DMS153 (cell line): ENCODE data around the gene AWAT2.

ENCODE experiments used
- DNase-seq: peaks from one replicate; lab custom pipeline; 2025; lab: John Stamatoyannopoulos, UW

AWAT2 gene, protein sequence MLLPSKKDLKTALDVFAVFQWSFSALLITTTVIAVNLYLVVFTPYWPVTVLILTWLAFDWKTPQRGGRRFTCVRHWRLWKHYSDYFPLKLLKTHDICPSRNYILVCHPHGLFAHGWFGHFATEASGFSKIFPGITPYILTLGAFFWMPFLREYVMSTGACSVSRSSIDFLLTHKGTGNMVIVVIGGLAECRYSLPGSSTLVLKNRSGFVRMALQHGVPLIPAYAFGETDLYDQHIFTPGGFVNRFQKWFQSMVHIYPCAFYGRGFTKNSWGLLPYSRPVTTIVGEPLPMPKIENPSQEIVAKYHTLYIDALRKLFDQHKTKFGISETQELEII

DNA sequence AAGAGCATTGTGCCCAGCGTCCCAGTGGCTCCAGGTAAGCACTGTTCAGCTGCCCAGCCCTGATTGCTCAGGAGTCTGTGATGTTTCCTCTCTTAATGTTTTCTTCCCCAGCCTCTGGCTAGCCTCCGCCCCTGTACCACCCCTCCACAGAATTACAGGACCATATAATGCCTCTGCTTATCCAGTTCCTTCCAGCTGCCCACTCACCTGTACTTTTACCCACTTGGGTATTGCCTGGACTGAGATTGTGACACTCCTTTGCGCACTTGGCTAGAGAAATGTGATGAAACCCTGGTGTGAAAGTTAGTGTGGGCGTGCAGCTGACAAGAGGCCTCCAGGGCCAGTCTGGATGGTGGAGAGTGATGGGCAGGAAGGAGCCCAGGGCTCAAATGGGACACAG is at the start of gene AWAT2:
AWAT2 (minus strand) TSS at position 14 of the 400 bp plus-strand sequence; CDS start at position 8, 6 bp downstream.
- no peak for DNase-seq

DNA sequence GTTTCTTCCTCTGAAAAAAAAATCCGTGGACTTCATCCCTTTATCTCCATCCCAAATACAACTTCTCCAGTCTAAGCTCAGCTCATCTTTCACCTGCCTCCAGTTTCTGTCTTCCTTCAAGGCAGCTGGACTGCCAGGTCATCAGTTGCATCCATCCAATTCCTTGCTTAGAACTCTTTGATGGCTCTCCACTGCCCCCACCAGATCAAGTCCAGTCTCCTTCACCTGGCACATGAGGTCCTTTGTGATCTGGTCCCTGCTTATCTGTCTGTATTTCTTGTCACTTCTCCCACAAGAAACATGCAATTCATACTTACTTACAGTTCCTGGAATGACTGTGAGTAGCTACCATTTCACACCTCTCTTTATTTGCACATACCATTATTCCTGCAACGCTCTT is 46.3 kb upstream of the AWAT2 start:
- DNase-seq = peak; percentile 20

DNA sequence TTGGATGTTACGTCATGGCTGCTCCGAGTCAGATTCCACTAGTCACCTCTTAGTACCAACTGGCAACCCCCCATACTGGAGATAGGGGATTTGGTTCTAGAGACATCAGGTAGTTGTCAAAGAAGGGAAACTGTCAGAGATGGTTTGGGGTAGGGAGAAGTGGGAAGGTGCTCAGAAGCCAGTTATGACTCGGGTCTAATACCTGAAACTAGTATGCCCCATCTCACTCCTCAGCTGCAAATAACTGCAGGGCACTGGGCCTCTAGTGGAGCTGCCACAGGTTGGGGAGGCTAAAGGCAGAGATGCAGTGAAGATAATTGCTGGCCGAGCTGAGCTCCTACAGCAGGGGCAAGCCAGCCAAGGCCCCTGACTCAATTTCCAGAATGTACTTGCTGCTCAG is 42.5 kb upstream of the AWAT2 start:
- DNase-seq = no peak

DNA sequence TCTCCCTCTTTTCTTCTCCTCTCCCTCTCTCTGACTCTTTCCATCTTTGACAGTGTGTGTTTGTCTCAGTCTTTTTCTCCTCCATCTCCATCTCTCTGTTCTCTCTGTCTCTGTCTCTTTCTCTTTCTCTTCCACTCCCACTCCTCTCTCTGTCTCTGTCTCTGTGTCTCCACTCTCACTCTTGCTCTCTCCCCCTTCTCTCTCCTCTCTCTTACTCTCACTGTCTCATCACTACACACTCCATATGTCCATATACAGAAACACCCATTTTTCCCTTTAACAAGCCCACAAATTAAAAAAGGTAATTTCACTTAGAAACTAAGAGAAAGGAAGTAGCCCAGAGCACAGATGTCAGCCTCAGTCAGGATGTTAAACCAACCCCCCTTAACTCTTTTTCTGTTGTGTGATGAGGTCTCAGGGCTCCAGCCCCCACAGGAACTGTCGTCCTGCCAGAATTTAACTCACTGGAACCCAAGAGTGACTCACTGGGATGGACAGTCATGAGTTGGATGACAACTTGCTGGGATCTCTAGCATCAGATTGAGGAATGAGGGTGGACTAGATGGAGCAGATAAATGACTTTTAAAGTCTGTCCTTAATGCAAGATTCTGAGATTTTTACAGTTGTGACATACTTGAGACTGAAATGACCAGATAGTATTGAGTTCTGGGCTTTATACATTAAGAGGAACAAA is 40.0 kb upstream of the AWAT2 start:
- DNase-seq = no peak

DNA sequence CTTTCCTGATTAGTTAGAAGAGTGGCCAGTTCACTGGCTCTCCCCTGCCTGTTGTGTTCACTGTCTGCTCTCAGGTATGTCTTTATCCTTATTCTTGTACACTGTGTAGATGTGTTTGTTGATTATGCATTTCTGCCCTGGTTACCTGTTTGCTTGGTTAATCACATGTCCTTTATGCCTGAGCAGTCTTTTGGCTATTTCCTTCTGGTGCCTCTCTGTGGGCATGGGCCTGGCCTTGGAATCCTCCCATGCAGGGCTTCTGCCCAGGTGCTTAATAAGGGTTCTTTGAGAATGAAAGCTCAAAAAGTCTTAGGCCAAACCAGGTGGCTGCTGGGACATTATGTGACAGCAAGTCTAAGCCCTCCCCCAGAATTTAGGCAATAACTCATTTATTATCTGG is 39.0 kb upstream of the AWAT2 start:
- DNase-seq = no peak

DNA sequence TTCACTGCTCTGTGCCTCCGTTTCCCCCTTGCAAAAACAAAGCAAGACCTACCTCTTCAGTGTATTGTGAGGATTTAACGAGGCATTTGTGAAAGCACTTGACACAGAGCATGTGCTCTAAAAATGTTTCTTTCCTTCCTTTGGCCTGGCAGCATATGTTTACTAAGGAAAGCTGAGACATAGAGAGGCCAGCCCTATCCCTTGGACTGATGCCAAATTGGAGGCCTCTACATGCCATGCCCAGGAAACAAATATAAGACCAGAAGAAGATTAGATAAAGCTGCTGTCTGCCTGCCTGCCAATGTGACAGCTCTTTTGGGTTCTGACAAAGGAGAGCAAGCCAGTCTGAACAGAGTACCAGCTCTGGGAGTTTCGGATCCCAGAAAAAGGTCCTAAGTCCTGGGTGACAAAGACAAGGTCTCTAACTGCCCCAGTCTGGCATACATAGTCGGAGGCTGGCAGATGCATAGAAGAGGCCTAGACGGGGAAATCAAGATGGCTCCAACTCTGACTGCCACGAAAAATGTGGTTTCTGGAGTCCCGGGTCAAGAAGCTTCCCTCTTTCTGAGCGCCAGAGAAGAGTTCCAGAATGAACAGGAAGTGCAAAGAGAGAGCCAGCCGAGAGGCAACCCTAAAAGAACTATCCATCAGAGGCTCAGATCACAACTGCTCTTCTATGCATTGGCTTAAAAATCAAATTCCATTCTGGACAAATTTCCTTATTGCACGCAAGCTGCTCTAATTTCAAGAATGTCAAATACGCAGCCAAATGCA is 38.3 kb upstream of the AWAT2 start:
- DNase-seq = peak; percentile 5

DNA sequence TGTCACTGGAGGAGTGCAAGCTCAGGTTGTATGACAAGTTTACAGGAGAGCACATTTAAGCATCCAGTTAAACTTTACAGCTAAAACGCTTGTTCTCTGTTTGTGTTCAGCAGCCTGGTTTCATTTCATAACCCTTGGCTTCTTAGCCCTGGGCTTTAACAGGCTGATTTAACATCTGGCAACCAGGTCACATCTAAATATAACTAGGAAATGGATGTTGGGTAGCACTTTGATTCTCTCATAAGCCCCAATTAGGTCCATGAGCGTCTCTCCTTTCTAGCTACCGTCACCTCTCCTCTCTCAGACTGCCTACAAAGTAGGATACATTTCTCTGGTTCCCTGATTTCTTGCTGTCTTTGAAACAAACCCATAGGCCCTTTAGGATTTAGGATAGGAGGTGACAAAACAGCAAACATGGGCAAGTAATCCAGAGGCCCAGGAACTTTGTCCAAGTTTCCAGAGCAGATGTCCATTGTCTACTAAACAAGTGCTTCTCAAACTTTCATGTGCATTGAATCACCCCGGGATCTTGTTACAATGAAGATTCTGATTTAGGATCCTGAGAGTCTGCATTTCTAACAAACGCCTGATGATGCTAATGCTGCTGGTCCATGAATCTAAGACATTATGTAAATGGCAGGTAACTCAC is 35.0 kb upstream of the AWAT2 start:
- DNase-seq = no peak

DNA sequence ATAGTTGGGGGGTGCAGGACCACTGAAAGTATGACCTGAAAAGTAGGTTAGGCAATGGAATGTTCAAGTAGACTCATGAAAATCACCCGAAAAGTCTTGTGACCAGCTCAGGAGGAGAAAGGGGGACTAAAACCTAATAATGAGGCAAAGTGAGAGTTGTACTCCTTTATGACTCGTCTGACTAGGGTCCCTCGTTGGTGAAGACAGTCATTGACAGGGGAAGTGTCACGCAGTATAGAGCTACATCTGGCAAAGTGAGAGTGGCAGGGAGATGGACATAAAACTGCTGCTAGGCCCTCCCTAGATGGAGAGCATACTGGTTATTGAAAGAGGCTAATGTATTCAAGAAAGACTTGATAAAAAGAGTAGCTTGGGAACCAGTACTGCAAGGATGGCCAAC is 33.0 kb upstream of the AWAT2 start:
- no peak for DNase-seq

DNA sequence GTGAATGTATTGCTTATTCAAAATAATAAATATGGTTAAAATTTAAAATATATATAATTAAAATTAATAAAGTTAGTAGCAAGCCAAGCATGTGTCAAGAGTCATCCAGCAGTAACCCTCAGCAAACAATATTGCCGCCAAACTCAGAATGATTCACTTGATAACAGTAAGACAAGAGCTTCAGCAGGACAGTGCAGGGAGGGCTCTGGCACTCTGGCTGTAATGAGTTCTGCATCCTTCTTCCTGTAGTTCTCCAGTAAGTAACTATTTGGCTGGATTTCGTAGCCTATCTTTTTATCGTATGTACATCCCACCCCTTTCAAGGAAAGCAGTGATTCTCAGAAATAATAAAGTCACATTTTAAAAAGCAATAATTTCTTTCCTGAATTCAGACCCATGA is 30.1 kb upstream of the AWAT2 start:
- DNase-seq = no peak

DNA sequence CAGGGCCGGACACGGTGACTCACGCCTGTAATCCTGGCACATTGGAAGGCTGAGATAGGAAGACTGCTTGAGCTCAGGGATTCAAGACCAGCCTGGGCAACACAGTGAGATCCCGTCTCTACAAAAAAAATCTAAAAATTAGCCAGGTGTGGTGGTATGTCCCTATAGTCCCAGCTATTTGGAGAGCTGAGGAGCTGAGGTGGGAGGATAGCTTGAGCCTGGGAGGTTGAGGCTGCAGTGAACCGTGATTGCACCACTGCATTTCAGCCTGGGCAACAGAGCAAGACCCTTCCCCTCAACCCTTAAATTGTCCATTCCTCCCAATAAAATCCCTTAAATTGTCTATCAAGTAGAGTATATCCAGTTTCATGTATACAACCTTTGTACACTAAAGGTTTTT is 29.6 kb upstream of the AWAT2 start:
- DNase-seq = no peak

DNA sequence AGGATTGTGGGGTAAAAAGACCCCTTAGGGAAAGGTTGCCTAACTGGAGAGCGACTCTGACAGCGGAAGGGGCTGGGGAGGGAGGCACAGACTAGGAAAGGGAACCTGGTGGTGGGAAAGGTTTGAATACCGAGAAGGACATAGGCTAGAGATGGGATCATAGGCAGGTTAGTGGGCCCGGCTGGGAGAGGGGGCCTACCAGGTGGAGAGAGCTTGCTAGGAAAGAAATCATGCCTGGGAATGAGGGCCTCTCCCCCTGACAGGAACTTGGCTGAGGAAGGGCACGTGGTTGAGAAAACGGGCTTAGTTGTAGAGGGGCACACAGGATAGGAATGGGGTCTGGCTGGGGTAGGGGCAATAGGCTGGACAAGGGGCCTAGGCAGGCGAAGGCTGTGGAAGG is 16.9 kb upstream of the AWAT2 start:
- DNase-seq = no peak

DNA sequence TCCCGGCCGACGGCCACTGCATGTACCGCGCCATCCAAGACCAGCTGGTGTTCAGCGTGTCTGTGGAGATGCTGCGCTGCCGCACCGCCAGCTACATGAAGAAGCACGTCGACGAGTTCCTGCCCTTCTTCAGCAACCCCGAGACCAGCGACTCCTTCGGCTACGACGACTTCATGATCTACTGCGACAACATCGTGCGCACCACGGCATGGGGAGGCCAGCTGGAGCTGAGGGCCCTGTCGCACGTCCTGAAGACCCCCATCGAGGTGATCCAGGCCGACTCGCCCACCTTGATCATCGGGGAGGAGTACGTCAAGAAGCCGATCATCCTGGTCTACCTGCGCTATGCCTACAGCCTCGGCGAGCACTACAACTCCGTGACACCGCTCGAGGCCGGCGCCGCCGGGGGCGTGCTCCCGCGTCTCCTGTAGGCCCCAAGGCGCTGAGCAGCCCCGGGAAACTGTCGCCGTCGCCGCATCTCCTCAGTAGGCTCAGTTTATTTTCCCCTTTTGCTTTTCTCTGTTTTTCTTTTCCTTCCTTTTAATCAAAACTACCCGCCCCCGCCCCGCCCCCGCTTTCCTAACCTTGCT is 13.3 kb upstream of the AWAT2 start:
- DNase-seq = no peak

DNA sequence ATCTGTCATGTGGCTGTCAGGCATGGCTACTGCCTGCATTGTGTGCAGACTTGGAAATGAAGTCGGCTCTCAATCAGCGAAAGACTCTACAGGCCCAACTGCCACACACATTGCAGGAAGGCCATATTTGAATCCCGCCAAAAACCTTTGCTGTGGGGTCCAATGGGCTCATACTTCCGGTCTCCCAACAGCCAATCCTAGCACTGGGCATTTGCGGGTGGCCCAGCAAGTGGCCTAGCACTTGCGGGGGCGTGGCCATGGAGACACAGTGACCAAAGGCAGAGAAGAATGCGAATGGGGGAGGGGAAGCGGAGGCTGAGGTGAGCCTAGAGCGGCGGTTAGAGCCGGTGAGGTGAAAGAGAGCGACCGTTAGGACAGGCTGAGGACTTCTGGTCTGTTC is 12.3 kb upstream of the AWAT2 start, which contains the start of gene OTUD6A:
OTUD6A (plus strand) TSS at position 382 of the 400 bp plus-strand sequence. CDS start 68 bp downstream, outside the sequence.
- no peak for DNase-seq

DNA sequence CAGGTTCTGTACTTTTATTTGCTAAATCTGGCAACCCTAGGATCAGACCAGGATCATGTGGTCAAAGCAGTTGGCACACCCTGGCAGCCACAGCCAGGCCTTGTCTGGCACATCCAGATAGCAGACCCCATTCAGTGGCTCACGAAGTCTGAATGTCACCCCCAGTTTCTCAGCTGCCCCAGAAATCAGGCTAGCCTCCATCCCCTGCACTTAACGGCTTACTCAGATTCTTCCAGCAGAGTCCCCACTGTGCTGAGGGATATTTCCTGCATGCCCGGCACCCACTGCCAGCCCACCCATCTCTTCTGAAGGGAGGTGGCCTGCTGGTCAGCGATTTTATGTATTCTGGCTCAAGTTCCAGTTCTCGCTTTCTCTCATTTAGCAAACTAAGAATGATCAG is 4.7 kb upstream of the AWAT2 start:
- DNase-seq = no peak

DNA sequence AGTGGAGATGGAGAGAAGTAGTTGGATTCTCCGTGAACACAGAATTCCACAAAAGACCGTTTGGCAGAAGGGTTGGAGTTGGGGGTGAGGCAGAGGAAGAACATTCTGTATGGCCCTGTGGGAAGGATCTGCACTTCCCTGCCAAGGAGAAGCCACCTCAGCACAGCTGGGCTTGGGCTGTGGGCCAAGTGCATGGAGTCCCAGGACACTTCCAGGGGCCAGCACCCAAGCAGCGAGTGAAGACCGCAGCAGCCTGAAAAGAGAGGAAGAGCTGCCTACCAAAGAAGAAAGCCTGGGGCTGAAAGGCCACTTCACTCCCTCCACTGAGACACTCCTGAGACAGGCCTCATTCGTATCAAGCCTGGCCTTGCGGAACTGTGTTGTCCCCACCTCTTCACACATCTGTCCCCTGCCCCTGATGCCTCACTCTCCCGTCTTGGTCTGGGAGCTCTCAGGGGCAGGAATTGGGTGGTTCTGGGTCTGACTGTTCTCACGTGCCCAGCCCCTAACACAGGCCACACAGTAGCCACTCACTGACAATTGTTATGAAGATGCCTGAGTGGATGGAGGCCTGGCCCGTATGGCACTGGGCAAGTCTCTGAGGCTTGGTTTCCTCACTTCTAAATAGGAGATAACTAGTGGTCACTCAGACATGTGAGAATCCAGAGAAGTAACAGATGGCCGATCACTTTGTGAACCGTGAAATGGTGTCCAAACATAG is 3.3 kb upstream of the AWAT2 start:
- DNase-seq = no peak

DNA sequence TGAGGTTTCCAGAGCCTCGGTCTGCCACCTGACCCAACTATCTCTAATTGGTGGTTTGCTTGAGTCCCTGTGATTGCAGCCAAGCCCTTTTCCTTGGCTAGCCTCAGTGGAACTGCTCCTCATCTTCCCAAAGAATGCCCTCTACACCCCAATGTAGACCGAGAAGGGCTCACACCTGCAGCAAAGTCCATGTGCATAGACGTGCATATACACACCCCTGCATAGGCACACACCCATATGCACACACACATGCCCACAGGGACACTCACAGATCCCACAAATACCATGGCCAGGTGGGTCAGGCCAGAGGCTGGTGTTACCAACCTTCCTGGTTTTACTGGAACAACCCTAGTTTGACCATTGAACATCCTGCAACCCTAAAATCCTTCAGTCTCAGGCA is 332 bp downstream of the AWAT2 start:
- DNase-seq = no peak

DNA sequence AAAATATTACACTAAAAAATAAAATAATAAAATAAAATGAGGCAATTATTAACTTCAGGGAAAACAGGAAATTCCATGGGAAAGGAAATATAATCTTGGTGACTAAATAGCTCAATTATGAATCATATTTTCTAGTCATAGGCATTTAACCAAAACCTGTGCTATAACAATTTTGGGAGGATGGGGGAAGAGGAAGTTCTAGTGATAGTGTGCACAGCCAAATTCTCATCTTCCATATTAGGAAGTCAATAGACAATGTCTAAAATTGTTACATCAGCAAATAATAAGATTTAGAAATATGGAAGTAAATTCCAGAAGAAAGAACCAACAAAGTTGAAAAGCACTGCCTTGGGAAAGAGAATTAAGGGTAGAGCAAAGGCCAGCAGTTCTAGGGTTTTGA is 2.8 kb downstream of the AWAT2 start:
- no peak for DNase-seq

DNA sequence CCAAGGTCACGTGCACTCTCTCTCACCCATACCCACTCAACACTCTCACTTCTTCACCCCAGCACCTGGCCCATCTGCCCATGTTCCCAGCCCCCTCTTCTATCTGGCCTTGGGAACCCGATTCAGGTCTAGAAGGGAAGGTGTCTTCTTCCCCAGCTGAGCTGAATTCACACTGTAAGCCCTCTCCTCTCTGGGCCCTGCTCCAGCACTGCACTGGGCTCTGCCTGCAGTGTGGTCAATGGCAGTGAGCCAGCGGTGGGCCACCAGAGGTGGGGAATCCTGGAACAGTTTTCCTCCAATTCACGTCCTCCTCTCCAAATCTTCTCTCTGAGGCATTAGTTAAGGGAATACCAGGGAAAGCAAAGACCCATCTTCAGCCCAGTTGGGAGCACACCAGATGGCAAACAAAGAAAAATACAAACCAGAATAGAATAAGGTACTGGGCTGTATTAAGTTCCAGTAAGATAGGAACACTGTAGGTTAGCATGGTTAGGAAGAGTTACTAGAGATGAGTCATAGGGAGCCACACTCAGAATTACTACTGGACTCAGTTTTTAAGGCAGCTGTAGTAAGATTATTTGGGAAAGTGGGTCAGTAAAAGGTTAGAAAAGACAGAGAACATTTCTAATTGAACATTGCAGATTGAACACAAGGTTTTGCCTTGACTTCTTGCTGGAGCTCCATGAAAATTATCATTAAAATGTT is 5.0 kb downstream of the AWAT2 start:
- no peak for DNase-seq

DNA sequence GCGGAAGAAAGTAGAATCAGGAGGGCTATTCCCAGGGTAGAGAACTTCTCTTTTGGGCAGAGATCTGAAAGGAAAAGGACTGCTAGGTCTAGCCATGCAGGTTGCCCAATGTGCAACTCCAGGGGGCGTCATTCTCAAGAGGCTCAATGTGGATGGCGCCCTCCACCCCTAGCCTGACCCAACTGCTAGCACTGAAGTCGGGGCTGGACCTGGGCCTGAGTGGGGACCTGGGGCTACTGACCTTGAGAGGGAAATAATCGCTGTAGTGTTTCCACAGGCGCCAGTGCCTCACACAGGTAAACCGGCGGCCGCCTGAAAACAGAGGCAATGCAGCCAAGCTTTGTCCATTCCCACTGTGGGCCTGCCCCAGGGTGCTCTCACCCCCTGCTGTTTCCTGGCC is 6.1 kb downstream of the AWAT2 start:
- DNase-seq = no peak
